ENCODE measurements around the gene CENPL.
A peak's percentile ranks its signal among the peaks of the same experiment; 100 is the strongest.
"Not testable (repeated sequence)": the region's sequence is repeated elsewhere in the genome, so short reads cannot be mapped to it uniquely, and the experiment has no call there.

CENPL gene, protein sequence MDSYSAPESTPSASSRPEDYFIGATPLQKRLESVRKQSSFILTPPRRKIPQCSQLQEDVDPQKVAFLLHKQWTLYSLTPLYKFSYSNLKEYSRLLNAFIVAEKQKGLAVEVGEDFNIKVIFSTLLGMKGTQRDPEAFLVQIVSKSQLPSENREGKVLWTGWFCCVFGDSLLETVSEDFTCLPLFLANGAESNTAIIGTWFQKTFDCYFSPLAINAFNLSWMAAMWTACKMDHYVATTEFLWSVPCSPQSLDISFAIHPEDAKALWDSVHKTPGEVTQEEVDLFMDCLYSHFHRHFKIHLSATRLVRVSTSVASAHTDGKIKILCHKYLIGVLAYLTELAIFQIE

DNA sequence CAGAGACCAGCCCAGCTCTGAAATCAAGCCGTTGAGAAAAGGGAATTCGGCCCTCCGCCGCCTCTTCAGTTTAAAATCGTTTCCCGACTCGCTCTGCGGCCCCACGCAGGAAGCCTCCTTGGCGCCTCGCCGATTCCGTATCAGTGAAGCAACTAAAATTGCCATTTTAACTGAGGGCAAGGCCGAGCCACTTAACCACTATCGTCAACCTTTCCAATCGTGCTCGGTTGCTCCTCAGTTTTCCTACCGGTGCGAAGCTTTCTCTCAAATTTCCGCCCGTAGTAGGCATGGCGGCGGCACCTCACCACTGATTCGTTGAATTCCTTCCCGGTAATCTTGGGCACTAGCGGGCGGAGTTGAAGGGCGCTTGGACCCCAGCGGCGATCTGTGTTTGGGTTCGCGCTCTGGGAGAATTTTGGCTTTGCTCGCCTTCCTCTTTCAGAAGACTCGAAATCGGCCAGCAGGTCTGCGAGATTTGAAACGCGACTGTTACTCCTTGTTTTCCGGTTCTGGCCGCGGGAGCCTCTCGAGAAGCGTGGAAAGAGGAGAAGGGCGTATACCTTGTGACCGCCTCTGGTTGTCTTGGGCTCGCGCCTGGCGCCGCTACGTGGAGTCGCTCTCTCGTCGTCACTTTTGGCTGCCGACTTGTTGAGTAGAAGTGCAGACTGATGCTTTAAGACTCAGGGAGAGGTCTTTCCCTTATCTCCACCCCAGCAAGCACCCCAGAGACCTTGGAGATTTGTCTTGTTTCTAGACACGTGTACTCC is at the start of gene CENPL, which contains the start of gene DARS2:
Gene CENPL (minus strand): TSS at position 569 of the 767 bp plus-strand sequence. CDS start 13,584 bp downstream, outside the sequence.
Gene DARS2 (plus strand): TSS at position 359 of the 767 bp plus-strand sequence. CDS start 557 bp downstream, outside the sequence.
- peak; percentile 92 for DNase-seq

GRCh38 chr1:173871500-173871899 is 46.8 kb upstream of the CENPL start:
- no peak for DNase-seq

- DNase-seq = no peak
These were observed 46.4 kb upstream of the CENPL start for GRCh38 chr1:173871091-173871490.

DNA sequence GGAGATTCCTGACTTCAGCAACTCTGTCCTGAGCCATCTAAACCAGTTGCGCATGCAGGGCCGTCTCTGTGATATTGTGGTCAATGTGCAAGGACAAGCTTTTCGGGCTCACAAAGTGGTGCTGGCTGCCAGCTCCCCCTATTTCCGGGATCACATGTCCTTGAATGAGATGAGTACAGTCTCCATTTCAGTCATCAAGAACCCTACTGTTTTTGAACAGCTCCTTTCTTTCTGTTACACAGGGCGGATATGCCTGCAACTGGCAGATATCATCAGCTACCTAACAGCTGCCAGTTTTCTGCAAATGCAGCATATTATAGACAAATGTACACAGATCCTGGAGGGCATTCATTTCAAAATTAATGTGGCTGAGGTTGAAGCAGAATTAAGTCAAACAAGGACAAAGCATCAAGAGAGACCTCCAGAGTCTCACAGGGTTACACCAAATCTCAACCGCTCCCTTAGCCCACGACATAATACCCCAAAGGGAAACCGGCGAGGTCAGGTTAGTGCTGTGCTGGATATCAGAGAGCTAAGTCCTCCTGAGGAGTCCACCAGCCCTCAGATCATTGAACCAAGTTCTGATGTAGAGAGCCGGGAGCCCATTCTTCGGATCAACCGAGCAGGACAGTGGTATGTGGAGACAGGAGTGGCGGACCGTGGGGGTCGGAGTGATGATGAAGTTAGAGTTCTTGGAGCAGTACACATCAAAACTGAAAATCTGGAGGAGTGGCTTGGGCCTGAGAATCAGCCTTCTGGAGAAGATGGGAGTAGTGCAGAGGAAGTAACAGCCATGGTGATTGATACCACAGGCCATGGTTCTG is 45.8 kb upstream of the CENPL start:
- DNase-seq = peak; percentile 41

GRCh38 chr1:173869021-173869359 is 44.3 kb upstream of the CENPL start:
- DNase-seq = no peak

- peak; percentile 93 for DNase-seq
These were observed 43.8 kb upstream of the CENPL start, which contains the start of gene ZBTB37 for GRCh38 chr1:173868266-173869020. Gene ZBTB37, plus strand, starts transcription at chr1:173868380. Its CDS starts 1,846 bp downstream, at chr1:173870226.

DNA sequence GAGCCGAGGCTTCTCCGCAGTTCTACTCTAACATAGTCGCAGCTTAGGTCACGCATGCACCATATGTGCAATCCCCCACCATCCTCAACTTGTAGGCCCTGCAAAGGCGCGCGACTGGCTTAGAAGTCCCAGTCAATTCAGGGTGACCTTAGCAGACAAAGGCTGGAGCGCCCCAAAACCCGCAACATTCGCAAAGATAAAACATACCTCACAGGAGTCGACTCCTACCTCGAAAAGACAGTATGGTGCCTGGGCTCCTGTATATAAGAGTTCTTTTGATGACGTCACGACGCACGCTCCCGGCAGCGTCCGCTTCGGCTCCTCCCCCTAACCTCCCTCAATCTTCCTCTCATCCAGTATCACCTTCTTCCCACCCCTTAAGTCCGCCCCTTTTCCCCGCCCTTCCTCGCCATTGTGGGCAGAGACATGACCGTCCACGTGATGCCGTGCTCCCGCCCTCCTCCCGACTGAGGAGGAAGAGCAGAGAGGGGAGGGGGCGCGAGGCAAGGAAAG is 43.1 kb upstream of the CENPL start, which contains the start of gene GAS5:
Gene GAS5 (minus strand): TSS at position 237 of the 513 bp plus-strand sequence.
- DNase-seq = peak; percentile 100

DNA sequence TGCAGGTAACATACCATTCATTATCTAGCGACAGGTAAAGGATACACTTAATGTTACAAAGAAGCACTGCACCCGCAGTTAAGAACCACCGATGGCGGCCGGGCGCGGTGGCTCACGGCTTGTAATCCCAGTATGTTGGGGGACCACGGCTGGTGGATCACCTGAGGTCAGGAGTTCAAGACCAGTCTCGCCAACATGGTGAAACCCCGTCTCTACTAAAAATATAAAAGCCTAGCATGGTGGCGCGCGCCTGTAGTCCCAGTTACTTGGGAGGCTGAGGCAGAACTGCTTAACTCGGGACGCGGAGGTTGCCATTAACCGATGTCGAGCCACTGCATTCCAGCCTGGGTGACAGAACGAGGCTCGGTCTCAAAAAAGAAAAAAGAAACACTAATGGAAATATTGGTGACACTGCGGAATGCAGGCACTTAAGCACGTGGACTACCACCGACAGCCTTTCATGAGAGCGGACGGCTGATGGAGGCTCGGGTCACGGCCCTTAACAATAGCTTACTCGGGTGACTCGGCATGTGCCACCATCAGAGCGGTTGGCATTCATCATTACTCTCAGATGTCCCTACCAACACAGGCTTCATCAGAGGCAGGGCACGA is 42.6 kb upstream of the CENPL start:
- peak; percentile 45 for DNase-seq

DNA sequence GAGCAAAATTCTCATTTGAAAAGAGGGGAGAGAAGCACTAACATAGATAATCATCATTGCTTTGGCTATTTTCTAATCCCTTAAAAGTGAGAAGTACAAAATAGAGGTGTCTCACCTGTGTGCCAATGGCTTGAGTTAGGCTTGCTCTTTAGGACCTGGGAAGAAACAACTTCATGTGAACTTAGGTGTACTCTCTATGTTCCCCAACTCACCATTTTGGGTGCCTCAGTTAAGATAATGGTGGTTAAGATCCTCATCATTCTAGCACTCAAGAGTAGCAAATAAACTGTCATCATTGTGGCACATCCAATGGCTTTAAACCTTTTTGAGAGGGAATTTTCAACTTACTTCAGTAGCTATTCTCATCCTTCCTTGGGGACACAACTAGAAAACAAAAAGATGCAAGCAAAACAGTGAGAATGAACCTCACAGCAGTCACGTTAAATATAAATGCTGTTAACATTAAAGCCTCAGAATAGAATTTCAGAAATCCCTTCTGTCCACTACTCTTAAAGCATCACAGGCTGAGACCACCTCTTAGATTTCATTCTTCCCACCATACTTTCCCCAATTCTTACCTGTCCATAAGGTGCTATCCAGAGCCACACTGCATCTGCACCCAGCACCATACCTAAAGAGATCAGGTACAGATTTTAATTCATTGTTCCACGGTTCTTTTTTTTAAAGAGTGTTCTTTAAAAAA is 41.9 kb upstream of the CENPL start:
- DNase-seq = no peak

DNA sequence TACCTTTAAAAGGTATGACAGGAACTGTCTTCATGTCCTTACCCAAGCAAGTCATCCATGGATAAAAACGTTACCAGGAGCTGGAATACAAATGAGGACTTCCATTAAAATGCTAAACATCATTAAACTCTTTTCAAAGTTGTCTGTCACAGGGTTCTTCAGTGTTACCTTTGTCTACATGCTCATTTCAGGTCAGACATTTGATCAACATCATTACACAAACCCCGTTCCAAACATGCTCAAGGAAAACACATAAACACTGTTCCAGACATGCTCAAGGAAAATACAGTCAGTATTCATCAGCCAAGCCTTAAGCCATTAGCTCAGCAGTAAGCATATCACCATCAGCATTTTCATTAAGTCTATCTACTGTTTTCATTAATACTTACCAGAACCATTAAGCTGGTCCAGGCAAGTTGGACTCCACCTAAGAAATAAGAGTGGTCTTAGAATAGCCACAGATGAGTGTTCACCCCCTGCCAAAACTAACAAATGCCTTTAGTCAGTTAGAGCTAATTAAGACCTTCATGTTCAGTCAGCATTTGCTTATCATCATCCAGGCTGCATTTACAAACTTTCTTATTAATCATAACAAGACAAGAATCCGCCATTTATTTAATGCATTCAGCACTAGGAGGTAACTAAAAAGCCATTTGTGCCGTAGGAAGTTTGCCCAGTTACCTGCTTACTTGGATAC is 40.9 kb upstream of the CENPL start:
- DNase-seq = no peak

DNA sequence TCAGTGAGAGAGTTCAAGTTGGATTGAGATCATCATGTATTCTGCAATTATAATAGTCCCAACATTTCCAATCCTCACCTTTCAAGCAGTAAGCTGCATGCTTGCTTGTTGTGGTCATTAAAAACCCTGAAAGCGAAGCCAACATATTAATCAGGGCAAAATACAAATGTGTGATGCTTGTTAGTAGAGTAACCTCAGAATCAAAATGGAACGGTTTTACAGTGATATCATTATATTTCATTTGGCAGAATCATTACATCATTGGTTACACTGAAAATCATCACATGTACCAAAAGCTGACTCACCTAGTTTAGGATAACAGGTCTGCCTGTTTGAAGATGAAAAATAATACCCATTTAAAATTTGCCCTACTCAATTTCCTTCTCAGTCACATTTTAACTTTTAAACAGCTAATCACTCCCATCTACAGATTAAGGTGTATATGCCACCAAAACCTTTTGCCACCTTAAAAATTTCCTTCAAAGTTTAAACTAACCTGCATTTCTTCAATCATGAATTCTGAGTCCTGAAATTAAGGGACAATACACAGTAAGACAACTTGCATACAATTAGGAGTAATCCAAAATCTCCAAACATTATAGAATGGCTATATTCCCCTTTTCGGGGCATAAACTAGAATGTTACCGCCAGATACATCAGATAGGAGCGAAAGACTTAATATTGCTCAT is 39.6 kb upstream of the CENPL start:
- DNase-seq = no peak

- DNase-seq = no peak
These were observed 38.8 kb upstream of the CENPL start for GRCh38 chr1:173863224-173864161.

GRCh38 chr1:173862769-173863223 is 38.1 kb upstream of the CENPL start:
- DNase-seq = no peak

GRCh38 chr1:173862146-173862768 is 37.6 kb upstream of the CENPL start:
- DNase-seq = not testable (repeated sequence)

DNA sequence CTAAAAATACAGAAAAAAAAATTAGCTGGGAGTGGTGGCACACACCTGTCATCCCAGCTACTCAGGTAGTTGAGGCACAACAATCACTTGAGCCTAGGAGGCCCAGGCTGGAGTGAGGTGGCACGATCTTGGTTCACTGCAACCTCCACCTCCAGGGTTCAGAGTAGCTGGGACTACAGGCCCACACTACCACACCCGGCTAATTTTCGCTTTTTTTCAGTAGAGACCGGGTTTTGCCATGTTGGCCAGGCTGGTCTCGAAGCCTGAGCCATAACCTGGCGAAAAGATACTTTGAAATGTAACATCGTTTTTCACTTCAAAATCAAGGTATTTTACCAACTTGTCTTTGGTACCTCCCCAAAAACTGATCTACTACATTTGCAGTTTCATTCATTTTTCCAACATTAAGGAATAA is 37.1 kb upstream of the CENPL start:
- DNase-seq = peak; percentile 39

- DNase-seq = no peak
These were observed 35.4 kb upstream of the CENPL start for GRCh38 chr1:173860065-173860464.

DNA sequence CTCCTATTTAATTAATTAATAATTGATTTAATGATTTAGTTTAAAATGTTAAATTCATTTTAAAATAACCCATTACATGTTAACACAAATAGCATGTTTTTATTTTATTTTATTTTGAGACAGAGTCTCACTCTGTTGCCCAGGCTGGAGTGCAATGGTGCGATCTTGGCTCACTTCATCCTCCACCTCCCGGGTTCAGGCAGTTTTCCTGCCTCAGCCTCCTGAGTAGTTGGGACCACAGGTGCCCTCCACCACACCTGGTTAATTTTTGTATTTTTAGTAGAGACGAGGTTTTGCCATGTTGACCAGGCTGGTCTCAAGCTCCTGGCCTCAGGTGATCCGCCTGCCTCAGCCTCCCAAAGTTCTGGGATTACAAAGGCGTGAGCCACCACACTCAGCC is 34.9 kb upstream of the CENPL start:
- not testable (repeated sequence) for DNase-seq
